ENCODE measurements around the gene CCDC57. TPM values are rescaled to one million over a fixed set of nuclear protein-coding genes. Genes with fewer than 3 reads are reported as not detected.
"Not testable (repeated sequence)": the region's sequence is repeated elsewhere in the genome, so short reads cannot be mapped to it uniquely, and the experiment has no call there.

Gene CCDC57
- total RNA-seq, 2 donors from 2014 or later: 19.4 to 58.1 TPM

- Histone ChIP-seq H3K4me1 (ENCODE audit: control insufficient read depth in 1 of 2, low read depth in 2 of 2) (no peaks in the 10 kb centered on the region), H3K27ac (no peak overlapping the region), H3K27me3 (replicated peaks; ENCODE audit: insufficient read depth) (no peaks in the 10 kb centered on the region), H3K36me3 (peaks cover 3% of the 10 kb centered on the region), H3K4me3 (no peak overlapping the region), H3K9me3 (no peaks in the 10 kb centered on the region)
- no peak for DNase-seq (ENCODE audit: low spot score)
- TF ChIP-seq, protein P1, sequence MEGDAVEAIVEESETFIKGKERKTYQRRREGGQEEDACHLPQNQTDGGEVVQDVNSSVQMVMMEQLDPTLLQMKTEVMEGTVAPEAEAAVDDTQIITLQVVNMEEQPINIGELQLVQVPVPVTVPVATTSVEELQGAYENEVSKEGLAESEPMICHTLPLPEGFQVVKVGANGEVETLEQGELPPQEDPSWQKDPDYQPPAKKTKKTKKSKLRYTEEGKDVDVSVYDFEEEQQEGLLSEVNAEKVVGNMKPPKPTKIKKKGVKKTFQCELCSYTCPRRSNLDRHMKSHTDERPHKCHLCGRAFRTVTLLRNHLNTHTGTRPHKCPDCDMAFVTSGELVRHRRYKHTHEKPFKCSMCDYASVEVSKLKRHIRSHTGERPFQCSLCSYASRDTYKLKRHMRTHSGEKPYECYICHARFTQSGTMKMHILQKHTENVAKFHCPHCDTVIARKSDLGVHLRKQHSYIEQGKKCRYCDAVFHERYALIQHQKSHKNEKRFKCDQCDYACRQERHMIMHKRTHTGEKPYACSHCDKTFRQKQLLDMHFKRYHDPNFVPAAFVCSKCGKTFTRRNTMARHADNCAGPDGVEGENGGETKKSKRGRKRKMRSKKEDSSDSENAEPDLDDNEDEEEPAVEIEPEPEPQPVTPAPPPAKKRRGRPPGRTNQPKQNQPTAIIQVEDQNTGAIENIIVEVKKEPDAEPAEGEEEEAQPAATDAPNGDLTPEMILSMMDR (IDR thresholded peaks at IDR 0.05): no peak
- ATAC-seq (ENCODE audit: insufficient number of reproducible peaks, low FRiP score, low read depth): no peak
These were observed 34.0 kb downstream of the CCDC57 start for GRCh38 chr17:82178499-82179261.

- no peaks in the 10 kb centered on the region for H3K27me3 ChIP-seq (replicated peaks; ENCODE audit: insufficient read depth)
- no peaks in the 10 kb centered on the region for H3K4me1 ChIP-seq (ENCODE audit: control insufficient read depth in 1 of 2, low read depth in 2 of 2)
- ATAC-seq (ENCODE audit: insufficient number of reproducible peaks, low FRiP score, low read depth) (no peak), DNase-seq (ENCODE audit: low spot score) (no peak)
- H3K27ac ChIP-seq: no peak overlapping the region
- H3K4me3 ChIP-seq: no peak overlapping the region
- TF ChIP-seq, protein P1 (IDR thresholded peaks at IDR 0.05): no peak
- H3K9me3 ChIP-seq: no peaks in the 10 kb centered on the region
- peaks cover 3% of the 10 kb centered on the region for H3K36me3 ChIP-seq
These were observed 34.7 kb downstream of the CCDC57 start for GRCh38 chr17:82177761-82178498.

DNA sequence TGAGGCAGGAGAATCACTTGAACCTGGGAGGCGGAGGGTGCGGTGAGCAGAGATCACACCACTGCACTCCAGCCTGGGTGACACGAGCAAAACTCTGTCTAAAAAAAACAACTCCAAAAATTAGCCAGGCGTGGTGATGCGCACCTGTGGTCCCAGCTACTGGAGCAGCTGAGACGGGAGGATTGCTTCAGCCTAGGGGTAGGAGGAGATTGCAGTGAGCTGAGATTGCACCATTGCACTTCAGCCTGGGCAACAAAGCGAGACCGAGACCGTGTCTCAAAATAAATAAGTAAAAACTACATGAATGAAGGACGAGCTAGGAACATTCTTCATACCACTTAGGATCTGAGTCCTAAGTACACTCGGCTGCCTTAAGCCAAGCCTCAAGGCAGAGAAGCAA is 35.4 kb downstream of the CCDC57 start:
- no peaks in the 10 kb centered on the region for H3K4me1 ChIP-seq (ENCODE audit: control insufficient read depth in 1 of 2, low read depth in 2 of 2)
- DNase-seq (ENCODE audit: low spot score) (no peak), ATAC-seq (ENCODE audit: insufficient number of reproducible peaks, low FRiP score, low read depth) (no peak)
- no peak overlapping the region for H3K4me3 ChIP-seq
- no peaks in the 10 kb centered on the region for H3K27me3 ChIP-seq (replicated peaks; ENCODE audit: insufficient read depth)
- no peak overlapping the region for H3K27ac ChIP-seq
- peaks cover 9% of the 10 kb centered on the region for H3K36me3 ChIP-seq
- no peaks in the 10 kb centered on the region for H3K9me3 ChIP-seq
- TF ChIP-seq, protein P1 (IDR thresholded peaks at IDR 0.05): no peak

GRCh38 chr17:82175951-82176350 is 36.7 kb downstream of the CCDC57 start:
- peaks cover 18% of the 10 kb centered on the region for H3K36me3 ChIP-seq
- H3K27ac ChIP-seq: no peak overlapping the region
- no peaks in the 10 kb centered on the region for H3K9me3 ChIP-seq
- H3K27me3 ChIP-seq (replicated peaks; ENCODE audit: insufficient read depth): no peaks in the 10 kb centered on the region
- TF ChIP-seq, protein P1 (IDR thresholded peaks at IDR 0.05): no peak
- H3K4me1 ChIP-seq (ENCODE audit: control insufficient read depth in 1 of 2, low read depth in 2 of 2): no peaks in the 10 kb centered on the region
- DNase-seq (ENCODE audit: low spot score) (no peak), ATAC-seq (ENCODE audit: insufficient number of reproducible peaks, low FRiP score, low read depth) (no peak)
- H3K4me3 ChIP-seq: no peak overlapping the region

DNA sequence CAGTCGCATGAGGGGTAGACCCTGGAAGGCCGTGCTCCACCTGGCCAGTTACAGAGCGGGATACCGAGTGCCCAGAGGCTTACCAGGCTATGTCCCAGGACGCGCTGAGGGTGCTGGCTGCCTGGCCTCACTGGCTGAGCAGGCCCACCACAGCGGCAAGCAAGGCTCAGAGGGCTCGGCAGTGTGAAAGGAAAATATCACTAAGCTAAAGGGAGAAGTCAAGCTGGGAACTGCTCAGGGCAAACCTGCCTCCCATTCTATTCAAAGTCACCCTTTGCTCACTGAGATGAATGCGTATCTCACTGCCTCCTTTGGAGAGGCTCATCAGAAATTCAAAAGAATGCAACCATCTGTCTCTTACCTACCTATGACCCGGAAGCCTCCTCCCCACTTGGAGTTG is 37.4 kb downstream of the CCDC57 start:
- Histone ChIP-seq H3K27ac (no peak overlapping the region), H3K4me3 (no peak overlapping the region), H3K36me3 (peaks cover 15% of the 10 kb centered on the region), H3K9me3 (no peaks in the 10 kb centered on the region), H3K4me1 (ENCODE audit: control insufficient read depth in 1 of 2, low read depth in 2 of 2) (no peaks in the 10 kb centered on the region), H3K27me3 (replicated peaks; ENCODE audit: insufficient read depth) (no peaks in the 10 kb centered on the region)
- ATAC-seq (ENCODE audit: insufficient number of reproducible peaks, low FRiP score, low read depth) (no peak), DNase-seq (ENCODE audit: low spot score) (no peak)
- TF ChIP-seq, protein P1 (IDR thresholded peaks at IDR 0.05): no peak

- DNase-seq (ENCODE audit: low spot score); H3K4me3 ChIP-seq; H3K27ac ChIP-seq; H3K4me1 ChIP-seq (ENCODE audit: control insufficient read depth in 1 of 2, low read depth in 2 of 2); H3K9me3 ChIP-seq; H3K27me3 ChIP-seq (replicated peaks; ENCODE audit: insufficient read depth); ATAC-seq (ENCODE audit: insufficient number of reproducible peaks, low FRiP score, low read depth): not testable (repeated sequence)
- peaks cover 15% of the 10 kb centered on the region for H3K36me3 ChIP-seq
These were observed 38.4 kb downstream of the CCDC57 start for GRCh38 chr17:82174042-82174857.
